Sigmoid colon (tissue), 7 donors: ENCODE measurements around the gene PKMYT1. TPM values are rescaled to one million over a fixed set of nuclear protein-coding genes. Genes with fewer than 3 reads are reported as not detected.
A peak's percentile ranks its signal among the peaks of the same experiment; 100 is the strongest.

Experiments
- DNase-seq: peaks from one replicate; pipeline ENCODE4 v3.0.0-alpha.2; 2019
- H3K27ac ChIP-seq, 4 donors: fragments of 200-600 bp; sonication (generic); one replicate each; pipeline ENCODE4 v1.5.1; 2016 to 2019; ENCODE audit warnings: mild to moderate bottlenecking in 1 of 4
- H3K27me3 ChIP-seq, 3 donors: fragments of 200-600 bp; sonication (generic); one replicate each; pipeline ENCODE4 v1.5.1; 2019; ENCODE audit warnings: mild to moderate bottlenecking in 1 of 3
- H3K36me3 ChIP-seq, 4 donors: fragments of 200-600 bp; sonication (generic); one replicate each; pipeline ENCODE4 v1.5.1; 2016 to 2019
- H3K4me1 ChIP-seq, 4 donors: fragments of 200-600 bp; sonication (generic); one replicate each; pipeline ENCODE4 v1.5.1; 2017 to 2019
- H3K4me3 ChIP-seq, 4 donors: fragments of 200-600 bp; sonication (generic); one replicate each; pipeline ENCODE4 v1.5.1; 2017 to 2019; ENCODE audit warnings: mild to moderate bottlenecking in 2 of 4, moderate library complexity in 1 of 4
- H3K9me3 ChIP-seq, 4 donors: fragments of 200-600 bp in 3 of 4; sonication (generic) in 3 of 4; one replicate each; pipeline versions ENCODE4 v1.5.1 to v1.6.1; 2013 to 2019
- CTCF ChIP-seq, 4 experiments: fragments of 450-650 bp in 3 of 4; fragments of 200-600 bp in 1 of 4; IDR thresholded peaks; one replicate each; pipeline ENCODE4 v1.5.1; 2016 to 2019; ENCODE audit warnings: antibody characterized with exemption in 4 of 4, mild to moderate bottlenecking in 3 of 4, moderate library complexity in 2 of 4
- EP300 ChIP-seq, 4 donors: sonication (generic); formaldehyde crosslinking; IDR thresholded peaks; one replicate each; pipeline ENCODE4 v1.6.1; 2017; ENCODE audit warnings: antibody characterized with exemption in 4 of 4
- POLR2A ChIP-seq, 2 donors: fragments of 450-650 bp; IDR thresholded peaks; one replicate each; pipeline ENCODE4 v1.6.1; 2016; ENCODE audit warnings: antibody characterized with exemption in 2 of 2, mild to moderate bottlenecking in 2 of 2, moderate library complexity in 2 of 2
- POLR2AphosphoS5 ChIP-seq, 4 donors: sonication (generic); formaldehyde crosslinking; IDR thresholded peaks; one replicate each; pipeline ENCODE4 v1.6.1; 2017; ENCODE audit warnings: antibody characterized with exemption in 4 of 4
- WGBS, 2 donors: extraction: QIAGEN DNeasy Blood & Tissue Kit; methylation state at CpG; one replicate each; pipeline ENCODE4 v1.1.7; 2013; 5-methylcytosine and 5-hydroxymethylcytosine counted together
- intact Hi-C: fragments of 100-400 bp; cut with DNase I; formaldehyde crosslinking; loops from one replicate; pipeline ENCODE4 v1.15.1; 2023
- polyA plus RNA-seq, 3 donors: library from polyadenylated mRNA; stranded (reverse); fragments of 200-250 nt; gene quantifications; one replicate each; pipeline ENCODE4 v1.2.3, GENCODE V29; 2013
- total RNA-seq, 4 donors: library from RNA; depleted of rRNA; stranded (reverse); fragments of >200 nt; gene quantifications; one replicate each; pipeline ENCODE4 v1.1.0, GENCODE V29; 2016
- donor health status: healthy with polysubstance abuse.
- donor health status: Bipolar disorder and iron deficiency.
- donor health status: healthy.

PKMYT1 gene
- total and polyA plus RNA-seq, 7 donors = 0.95 to 33.1 (median 2.9) TPM; not detected in 3

DNA sequence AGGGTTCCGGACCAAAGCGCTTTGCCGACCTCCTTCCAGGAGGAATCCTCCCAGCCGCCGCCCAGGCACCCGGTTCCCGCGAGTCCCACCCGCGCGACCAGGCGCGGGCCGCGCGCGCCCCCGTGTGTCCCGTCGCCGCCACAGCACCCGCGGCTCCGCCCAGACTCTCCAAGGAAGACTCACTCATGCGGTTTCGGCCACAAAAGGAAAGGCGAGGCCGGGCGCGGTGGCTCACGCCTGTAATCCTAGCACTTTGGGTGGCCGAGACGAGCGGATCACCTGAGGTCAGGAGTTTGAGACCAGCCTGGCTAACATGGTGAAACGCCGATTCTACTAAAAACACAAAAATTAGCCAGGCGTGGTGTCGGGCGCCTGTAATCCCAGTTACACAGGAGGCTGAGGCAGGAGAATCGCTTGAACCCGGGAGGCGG is 3.5 kb upstream of the PKMYT1 start:
- DNase-seq = peak; percentile 90
- H3K4me3 ChIP-seq = peak overlapping the region in 3 of 4 donors; percentile 21 to 28 (median 27)
- intact Hi-C loops = loop anchor here (2.0 to 5.0 kb wide), 2 partner anchors 15 to 56 kb away; partner anchors contain the start of gene PAQR4

DNA sequence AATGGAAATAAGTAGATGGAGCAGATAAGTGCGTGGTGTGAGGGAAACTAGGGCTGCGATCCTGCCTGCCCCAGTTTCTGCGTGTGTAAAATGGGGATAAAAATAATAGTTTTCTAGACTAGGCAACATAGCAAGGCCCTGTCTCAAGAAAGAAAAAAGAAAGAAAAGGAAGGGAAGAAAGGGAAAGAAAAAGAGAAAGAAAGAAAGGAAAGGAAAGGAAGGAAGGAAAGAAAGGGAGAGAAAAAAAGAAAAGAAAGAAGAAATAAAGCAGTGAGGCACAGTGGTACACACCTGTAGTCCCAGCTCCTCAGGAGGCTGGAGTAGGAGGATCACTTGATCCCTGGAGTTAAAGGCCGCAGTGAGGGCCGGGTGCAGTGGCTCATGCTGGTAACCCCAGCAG is 2.2 kb upstream of the PKMYT1 start:
- H3K36me3 ChIP-seq = no peaks in the 10 kb centered on the region
- intact Hi-C loops = loop anchor here (2.0 to 5.0 kb wide), 2 partner anchors 14 to 55 kb away; partner anchors contain the start of gene PAQR4
- H3K4me1 ChIP-seq = peaks cover 0 to 30% (median 25%) of the 10 kb centered on the region in 4 donors
- TF ChIP-seq EP300 (IDR thresholded peaks at IDR 0.05) (no peak), CTCF (IDR thresholded peaks at IDR 0.05) (no peak), POLR2AphosphoS5 (IDR thresholded peaks at IDR 0.05) (no peak), POLR2A (IDR thresholded peaks at IDR 0.05) (no peak)
- peaks cover 7 to 23% (median 9%) of the 10 kb centered on the region in 3 donors for H3K27me3 ChIP-seq
- WGBS, 2 donors = 91 to 93% methylated on average over 5 of the region's 5 CpGs
- H3K9me3 ChIP-seq = no peaks in the 10 kb centered on the region
- no peak overlapping the region for H3K27ac ChIP-seq
- DNase-seq = no peak
- no peak overlapping the region for H3K4me3 ChIP-seq

More for the DNA sequence above, 3.5 kb upstream of the PKMYT1 start:
- peak; percentile 38 to 96 (median 72) for TF ChIP-seq CTCF (IDR thresholded peaks at IDR 0.05)
- no peak for TF ChIP-seq EP300 (IDR thresholded peaks at IDR 0.05)
- no peaks in the 10 kb centered on the region for H3K36me3 ChIP-seq
- WGBS, 2 donors = 3 to 8% methylated on average over 42 of the region's 42 CpGs
- peak overlapping the region in 3 of 4 donors; percentile 10 to 42 (median 41) for H3K27ac ChIP-seq
- peaks cover 7 to 24% (median 9%) of the 10 kb centered on the region in 3 donors for H3K27me3 ChIP-seq
- peaks cover 0 to 30% (median 25%) of the 10 kb centered on the region in 4 donors for H3K4me1 ChIP-seq
- H3K9me3 ChIP-seq = no peaks in the 10 kb centered on the region

- intact Hi-C loops = loop anchor here (2.0 to 5.0 kb wide), 2 partner anchors 13 to 55 kb away; partner anchors contain the start of gene PAQR4
- H3K27ac ChIP-seq = no peak overlapping the region
- no peak for DNase-seq
- peaks cover 0 to 30% (median 25%) of the 10 kb centered on the region in 4 donors for H3K4me1 ChIP-seq
- H3K36me3 ChIP-seq = no peaks in the 10 kb centered on the region
- no peak overlapping the region for H3K4me3 ChIP-seq
- peaks cover 7 to 26% (median 9%) of the 10 kb centered on the region in 3 donors for H3K27me3 ChIP-seq
- TF ChIP-seq POLR2A (IDR thresholded peaks at IDR 0.05) (no peak), CTCF (IDR thresholded peaks at IDR 0.05) (no peak), EP300 (IDR thresholded peaks at IDR 0.05) (no peak), POLR2AphosphoS5 (IDR thresholded peaks at IDR 0.05) (no peak)
- H3K9me3 ChIP-seq = no peaks in the 10 kb centered on the region
- WGBS, 2 donors = 79 to 83% methylated on average over 4 of the region's 4 CpGs
Observed at GRCh38 chr16:2981899-2982250, 1.6 kb upstream of the PKMYT1 start.

DNA sequence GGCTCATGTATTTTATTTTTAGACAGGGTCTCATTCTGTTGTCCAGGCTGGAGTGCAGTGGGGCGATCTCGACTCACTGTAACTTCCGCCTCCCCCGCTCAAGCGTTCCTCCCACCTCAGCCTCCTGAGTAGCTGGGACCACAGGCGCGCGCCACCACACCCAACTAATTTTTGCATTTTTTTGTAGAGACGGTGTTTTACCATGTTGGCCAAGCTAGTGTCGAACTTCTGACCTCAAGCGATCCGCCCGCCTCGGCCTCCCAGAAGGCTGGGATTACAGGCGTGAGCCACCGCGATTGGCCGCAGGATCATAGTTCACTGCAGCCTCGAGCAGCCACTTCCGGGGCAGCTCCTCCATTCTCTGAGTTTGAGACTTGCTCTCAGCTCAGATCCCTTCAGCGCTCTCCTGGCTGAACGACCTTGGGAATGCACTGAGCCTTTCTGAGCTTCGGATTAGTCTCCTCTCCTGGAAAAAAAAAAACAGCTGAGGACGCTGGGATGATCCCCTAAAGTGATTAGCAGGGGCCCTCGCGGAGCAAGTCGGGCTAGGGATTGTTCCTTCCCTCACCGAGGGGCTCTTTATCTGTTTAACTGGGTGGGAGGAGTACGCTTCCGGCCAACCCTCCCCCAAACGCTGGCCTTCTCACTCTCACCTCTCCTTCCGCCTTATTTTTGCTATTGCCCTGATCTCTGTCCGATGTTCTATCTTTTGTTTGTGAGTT is 1.1 kb upstream of the PKMYT1 start:
- Histone ChIP-seq H3K27ac (peak overlapping the region in 2 of 4 donors; percentile 85 to 93), H3K4me3 (peak overlapping the region in 3 of 4 donors; percentile 70 to 90 (median 74)), H3K27me3 (peaks cover 7 to 28% (median 9%) of the 10 kb centered on the region in 3 donors), H3K4me1 (peaks cover 0 to 30% (median 25%) of the 10 kb centered on the region in 4 donors), H3K36me3 (no peaks in the 10 kb centered on the region), H3K9me3 (no peaks in the 10 kb centered on the region)
- WGBS, 2 donors = 66 to 68% methylated on average over 33 of the region's 33 CpGs
- intact Hi-C loops = loop anchor here (5.0 kb wide), 1 partner anchor 54 kb away; no protein-coding TSS in a partner anchor
- no peak for DNase-seq
- TF ChIP-seq EP300 (IDR thresholded peaks at IDR 0.05) = no peak
- no peak for TF ChIP-seq CTCF (IDR thresholded peaks at IDR 0.05)
- no peak for TF ChIP-seq POLR2A (IDR thresholded peaks at IDR 0.05)
- no peak for TF ChIP-seq POLR2AphosphoS5 (IDR thresholded peaks at IDR 0.05)
